Spleen (tissue), 11 donors: ENCODE results near the gene ERH. TPM values are rescaled to one million over a fixed set of nuclear protein-coding genes. Genes with fewer than 3 reads are reported as not detected.

Experiments used
- DNase-seq: peaks from one replicate; pipeline ENCODE4 v3.0.0-alpha.2; 2020
- H3K27ac ChIP-seq, 8 donors: fragments of 200-600 bp; sonication (generic) in 7 of 8; 1 replicate in 4 of 8; 2 replicates in 4 of 8; pipeline versions ENCODE4 v1.5.0 to v1.8.0; 2016 to 2021; ENCODE audit warnings: inconsistent platforms in 4 of 8, mild to moderate bottlenecking in 4 of 8, moderate library complexity in 1 of 8
- H3K27me3 ChIP-seq, 7 donors: fragments of 200-600 bp; sonication (generic) in 6 of 7; replicated peaks in 1 of 7; 1 replicate in 4 of 7; 2 replicates in 3 of 7; pipeline versions ENCODE4 v1.5.0 to v1.8.0; 2016 to 2021; ENCODE audit warnings: inconsistent platforms in 3 of 7, mild to moderate bottlenecking in 1 of 7
- H3K36me3 ChIP-seq, 6 donors: fragments of 200-600 bp; sonication (generic) in 5 of 6; 1 replicate in 4 of 6; 2 replicates in 2 of 6; pipeline versions ENCODE4 v1.5.0 to v1.8.0; 2016 to 2021; ENCODE audit warnings: inconsistent platforms in 2 of 6
- H3K4me1 ChIP-seq, 6 donors: fragments of 200-600 bp; sonication (generic) in 5 of 6; 1 replicate in 3 of 6; 2 replicates in 3 of 6; pipeline versions ENCODE4 v1.5.0 to v1.8.0; 2016 to 2021; ENCODE audit warnings: inconsistent platforms in 3 of 6
- H3K4me3 ChIP-seq, 8 donors: fragments of 200-600 bp; sonication (generic) in 7 of 8; 1 replicate in 4 of 8; 2 replicates in 4 of 8; pipeline versions ENCODE4 v1.5.0 to v1.8.0; 2016 to 2021; ENCODE audit warnings: inconsistent platforms in 4 of 8, mild to moderate bottlenecking in 4 of 8, moderate library complexity in 2 of 8
- H3K9me3 ChIP-seq, 8 donors: fragments of 200-600 bp; sonication (generic) in 7 of 8; 1 replicate in 4 of 8; 2 replicates in 4 of 8; pipeline versions ENCODE4 v1.5.0 to v1.8.0; 2016 to 2021; ENCODE audit warnings: inconsistent platforms in 4 of 8
- CTCF ChIP-seq, 11 experiments: fragments of 200-600 bp in 7 of 11; fragments of 450-650 bp in 4 of 11; sonication (generic) in 4 of 11; IDR thresholded peaks in 8 of 11; conservative IDR thresholded peaks in 3 of 11; 1 replicate in 7 of 11; 2 replicates in 4 of 11; pipeline versions ENCODE4 v1.4.0 to v1.8.0; 2016 to 2021; ENCODE audit warnings: antibody characterized with exemption in 11 of 11, inconsistent platforms in 4 of 11, mild to moderate bottlenecking in 1 of 11
- POLR2A ChIP-seq, 3 donors: fragments of 450-650 bp; IDR thresholded peaks; one replicate each; pipeline ENCODE4 v1.5.1; 2017; ENCODE audit warnings: antibody characterized with exemption in 3 of 3, mild to moderate bottlenecking in 1 of 3
- POLR2AphosphoS5 ChIP-seq, 3 donors: sonication (generic); formaldehyde crosslinking; IDR thresholded peaks; one replicate each; pipeline ENCODE4 v1.5.1; 2017; ENCODE audit warnings: antibody characterized with exemption in 3 of 3
- WGBS, 5 donors: extraction: QIAGEN DNeasy Blood & Tissue Kit in 3 of 5; methylation state at CpG; one replicate each; pipeline versions ENCODE4 v1.1.5 to v1.1.7; 2013 to 2018; 5-methylcytosine and 5-hydroxymethylcytosine counted together
- intact Hi-C: fragments of 100-400 bp; cut with DNase I; formaldehyde crosslinking; loops from one replicate; pipeline ENCODE4 v1.15.0; 2023; ENCODE audit warnings: low total_unique reads
- polyA plus RNA-seq, 3 donors: library from polyadenylated mRNA; stranded (reverse); fragments of 200-250 nt; gene quantifications; one replicate each; pipeline ENCODE4 v1.2.1, GENCODE V29; 2013
- total RNA-seq, 7 donors: library from RNA; depleted of rRNA in 3 of 7; stranded (reverse); fragments of >200 nt in 3 of 7; fragmentation: NEBNext Ultra II Directional in 4 of 7; extraction: Animal tissue kit (Norgen Biotek cat#: 25700) in 4 of 7; gene quantifications; one replicate each; pipeline versions ENCODE4 v1.1.0 to v1.2.1, GENCODE V29; 2016 to 2021
- donor health status: healthy with polysubstance abuse.
- donor health status: DM: no; HTN: no; CAD: no; lungs with moderate emphysema.
- donor health status: DM: no; HTN: no; CAD: no.
- donor health status: Bipolar disorder and iron deficiency.
- donor health status: healthy.
- donor health status: DM: no; HTN: no; CAD: no.
- donor health status: DM: yes; HTN: yes; CAD: no.

ERH gene
- total and polyA plus RNA-seq, 10 donors: 53.5 to 182 (median 127) TPM

- WGBS, 5 donors: 56 to 62% (median 59%) methylated on average over 3 of the region's 3 CpGs
- peak; percentile 48 for DNase-seq
- H3K27me3 ChIP-seq: peaks cover 0 to 13% (median 0%) of the 10 kb centered on the region in 7 donors
- H3K27ac ChIP-seq: no peak overlapping the region
- no peak for TF ChIP-seq CTCF (IDR thresholded peaks at IDR 0.05 in 8 of 11, conservative IDR thresholded peaks at IDR 0.05 in 3 of 11)
- TF ChIP-seq POLR2AphosphoS5 (IDR thresholded peaks at IDR 0.05): no peak
- no peak for TF ChIP-seq POLR2A (IDR thresholded peaks at IDR 0.05)
- peaks cover 0 to 6% (median 0%) of the 10 kb centered on the region in 6 donors for H3K36me3 ChIP-seq
- H3K9me3 ChIP-seq: no peaks in the 10 kb centered on the region
- H3K4me1 ChIP-seq: peaks cover 0 to 27% (median 15%) of the 10 kb centered on the region in 6 donors
- intact Hi-C loops: no loop called here
- no peak overlapping the region for H3K4me3 ChIP-seq
Measured at GRCh38 chr14:69351385-69351784, 46.7 kb downstream of the ERH start.

- WGBS, 5 donors: 82 to 92% (median 86%) methylated on average over 5 of the region's 5 CpGs
- H3K4me1 ChIP-seq: peaks cover 0 to 27% (median 15%) of the 10 kb centered on the region in 6 donors
Measured at GRCh38 chr14:69350892-69351291, 47.2 kb downstream of the ERH start.

GRCh38 chr14:69349091-69349777 lies 48.9 kb downstream of the ERH start:
- WGBS, 5 donors: 79 to 93% (median 84%) methylated on average over 10 to 11 of the region's 11 CpGs
- H3K9me3 ChIP-seq: no peaks in the 10 kb centered on the region
- DNase-seq: peak; percentile 36

More at GRCh38 chr14:69350892-69351291, 47.2 kb downstream of the ERH start:
- Histone ChIP-seq H3K4me3 (no peak overlapping the region), H3K27ac (no peak overlapping the region), H3K36me3 (peaks cover 0 to 6% (median 0%) of the 10 kb centered on the region in 6 donors), H3K9me3 (no peaks in the 10 kb centered on the region), H3K27me3 (peaks cover 0 to 13% (median 0%) of the 10 kb centered on the region in 7 donors)
- DNase-seq: peak; percentile 50
- TF ChIP-seq POLR2AphosphoS5 (IDR thresholded peaks at IDR 0.05) (no peak), CTCF (IDR thresholded peaks at IDR 0.05 in 8 of 11, conservative IDR thresholded peaks at IDR 0.05 in 3 of 11) (no peak), POLR2A (IDR thresholded peaks at IDR 0.05) (no peak)
- intact Hi-C loops: no loop called here

More at GRCh38 chr14:69349091-69349777, 48.9 kb downstream of the ERH start:
- H3K27ac ChIP-seq: no peak overlapping the region
- peaks cover 0 to 6% (median 0%) of the 10 kb centered on the region in 6 donors for H3K36me3 ChIP-seq
- H3K4me1 ChIP-seq: peaks cover 0 to 14% (median 3%) of the 10 kb centered on the region in 6 donors
- H3K27me3 ChIP-seq: peaks cover 0 to 13% (median 0%) of the 10 kb centered on the region in 7 donors
- intact Hi-C loops: no loop called here
- no peak overlapping the region for H3K4me3 ChIP-seq
- TF ChIP-seq POLR2AphosphoS5 (IDR thresholded peaks at IDR 0.05): no peak
- TF ChIP-seq CTCF (IDR thresholded peaks at IDR 0.05 in 8 of 11, conservative IDR thresholded peaks at IDR 0.05 in 3 of 11): no peak
- no peak for TF ChIP-seq POLR2A (IDR thresholded peaks at IDR 0.05)
